ENCODE results near the gene THAP6. TPM values are rescaled to one million over a fixed set of nuclear protein-coding genes. Genes with fewer than 3 reads are reported as not detected.

Gene THAP6, protein sequence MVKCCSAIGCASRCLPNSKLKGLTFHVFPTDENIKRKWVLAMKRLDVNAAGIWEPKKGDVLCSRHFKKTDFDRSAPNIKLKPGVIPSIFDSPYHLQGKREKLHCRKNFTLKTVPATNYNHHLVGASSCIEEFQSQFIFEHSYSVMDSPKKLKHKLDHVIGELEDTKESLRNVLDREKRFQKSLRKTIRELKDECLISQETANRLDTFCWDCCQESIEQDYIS
- 6.3 and 10.2 TPM in 2 replicates for total RNA-seq

DNA sequence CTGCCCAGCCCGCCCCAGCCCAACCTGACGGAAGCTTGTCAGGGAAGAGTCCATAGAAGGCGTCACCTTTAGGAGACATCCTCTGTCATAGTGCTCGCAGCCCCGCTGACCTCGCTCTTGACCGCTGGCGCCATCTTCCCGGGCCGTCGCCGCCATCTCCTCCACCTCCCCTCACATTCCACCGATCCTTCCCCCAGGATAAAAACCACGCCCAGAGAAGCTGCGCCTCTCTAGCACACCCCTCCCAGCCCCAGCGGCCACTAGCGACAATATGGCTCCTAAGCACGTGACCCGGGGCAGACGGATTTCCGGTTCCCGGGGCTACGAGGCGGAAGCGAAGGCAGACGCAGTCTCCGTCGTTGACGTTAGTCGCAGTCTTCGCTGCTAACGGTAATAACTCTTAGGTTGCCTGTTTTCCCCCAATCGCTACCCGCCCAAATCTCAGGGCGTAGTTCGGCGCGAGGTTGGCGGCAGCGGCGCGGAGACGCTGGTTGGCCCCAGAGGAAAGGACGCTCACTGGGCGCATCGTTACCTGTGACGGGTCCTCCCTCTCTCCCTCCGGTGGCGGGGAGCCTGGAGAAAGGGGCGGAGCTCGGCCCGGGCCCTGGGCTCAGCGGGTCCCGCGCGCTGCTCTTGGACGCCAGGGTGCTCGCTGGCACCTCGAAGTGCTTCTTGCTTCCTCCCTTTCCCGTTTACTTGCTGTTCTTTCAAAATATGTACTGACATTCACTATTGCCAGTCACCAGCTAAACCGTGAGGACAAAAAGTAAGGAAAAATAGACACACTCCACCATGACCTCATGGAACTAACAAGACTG, at the start of gene THAP6, which contains the start of gene RCHY1:
Gene THAP6, plus strand, starts transcription at position 343 of the 818 bp plus-strand sequence. CDS start 980 bp downstream, outside the sequence.
Gene RCHY1, minus strand, starts transcription at position 273 of the 818 bp plus-strand sequence. Its CDS starts 117 bp downstream, at position 156.

GRCh38 chr4:75555294-75556164, 41.3 kb downstream of the THAP6 start, which contains the start of gene ODAPH:
Gene ODAPH, plus strand, starts transcription at chr4:75556066. Its CDS starts 17 bp downstream, at chr4:75556083.

Other genes with a start within 250 kb of the THAP6 start
- gene RCHY1, start 70 bp upstream of the THAP6 start, total RNA-seq = 5.8 and 11.8 TPM in 2 replicates
- not detected in 2 replicates for gene ODAPH, start 41.6 kb downstream of the THAP6 start, total RNA-seq
- 0.18 TPM in 1 of 2 replicates, not detected in the other for gene CDKL2, start 116.1 kb downstream of the THAP6 start, total RNA-seq
- gene G3BP2, start 158.9 kb downstream of the THAP6 start, total RNA-seq = 101 and 103 TPM in 2 replicates
- 87.0 and 95.7 TPM in 2 replicates for gene USO1, start 210.1 kb downstream of the THAP6 start, total RNA-seq

Data from cardiac atrium fibroblast (primary cell).